ENCODE data around the gene LHFPL2.

The LHFPL2 gene

GRCh38 chr5:78610163-78610583 is 38.4 kb downstream of the LHFPL2 start:
- peaks cover 20% of the 10 kb centered on the region for H3K27me3 Mint-ChIP-seq (ENCODE audit: low read depth)
- H3K36me3 Mint-ChIP-seq (ENCODE audit: low read depth) = no peaks in the 10 kb centered on the region
- H3K4me1 Mint-ChIP-seq (ENCODE audit: low read depth) = no peaks in the 10 kb centered on the region
- H3K9me3 Mint-ChIP-seq = no peaks in the 10 kb centered on the region
- H3K4me3 Mint-ChIP-seq = no peak overlapping the region
- H3K27ac Mint-ChIP-seq = no peak overlapping the region

DNA sequence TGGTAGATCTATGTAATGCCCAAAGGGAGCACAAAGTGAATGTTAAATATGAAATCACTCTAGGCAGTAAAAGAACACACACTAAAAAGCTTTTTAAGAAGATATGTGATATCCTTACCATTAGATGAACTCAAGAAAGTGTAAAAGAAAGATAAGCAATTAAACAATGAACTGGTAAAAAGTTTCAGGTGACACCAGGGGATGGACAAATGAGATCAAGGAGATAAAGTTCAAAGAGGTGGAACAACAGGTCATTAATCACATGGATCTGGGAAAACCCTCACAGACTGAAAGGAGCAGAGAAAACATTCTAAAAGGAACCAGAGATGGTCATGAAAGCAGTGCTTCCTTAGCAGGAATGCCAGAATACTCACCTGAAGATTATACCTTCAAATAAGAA is 40.7 kb downstream of the LHFPL2 start:
- Mint-ChIP-seq H3K36me3 (ENCODE audit: low read depth) (no peaks in the 10 kb centered on the region), H3K27ac (no peak overlapping the region), H3K4me3 (no peak overlapping the region), H3K9me3 (no peaks in the 10 kb centered on the region), H3K27me3 (ENCODE audit: low read depth) (peaks cover 14% of the 10 kb centered on the region), H3K4me1 (ENCODE audit: low read depth) (no peaks in the 10 kb centered on the region)

DNA sequence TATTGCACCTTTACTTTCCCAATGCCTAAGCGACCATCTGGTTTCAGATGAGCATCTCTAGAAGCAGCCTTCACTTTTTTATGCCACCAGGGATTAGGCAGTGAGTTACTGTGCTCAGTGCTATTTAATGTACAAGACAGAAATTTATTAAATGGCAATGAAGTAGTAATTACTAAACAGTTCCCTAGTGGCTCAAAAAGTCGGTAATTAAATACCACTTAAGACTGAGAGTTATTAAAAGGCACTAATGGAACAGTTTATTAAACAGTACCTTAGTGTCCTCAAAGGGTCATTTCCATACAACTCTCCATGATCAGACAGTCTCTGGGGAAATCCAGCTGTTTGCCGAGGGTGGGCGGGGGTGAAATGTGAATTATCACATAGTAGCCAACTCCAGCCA is 42.3 kb downstream of the LHFPL2 start:
- H3K4me3 Mint-ChIP-seq = no peak overlapping the region
- no peak overlapping the region for H3K27ac Mint-ChIP-seq
- H3K36me3 Mint-ChIP-seq (ENCODE audit: low read depth) = no peaks in the 10 kb centered on the region
- H3K4me1 Mint-ChIP-seq (ENCODE audit: low read depth) = no peaks in the 10 kb centered on the region
- H3K27me3 Mint-ChIP-seq (ENCODE audit: low read depth) = peaks cover 14% of the 10 kb centered on the region
- no peaks in the 10 kb centered on the region for H3K9me3 Mint-ChIP-seq

GRCh38 chr5:78605611-78606010 is 43.0 kb downstream of the LHFPL2 start:
- Mint-ChIP-seq H3K9me3 (no peaks in the 10 kb centered on the region), H3K4me3 (no peak overlapping the region), H3K27me3 (ENCODE audit: low read depth) (peaks cover 14% of the 10 kb centered on the region), H3K27ac (no peak overlapping the region), H3K4me1 (ENCODE audit: low read depth) (no peaks in the 10 kb centered on the region), H3K36me3 (ENCODE audit: low read depth) (no peaks in the 10 kb centered on the region)

GRCh38 chr5:78604689-78605285 is 43.8 kb downstream of the LHFPL2 start:
- Mint-ChIP-seq H3K36me3 (ENCODE audit: low read depth) (no peaks in the 10 kb centered on the region), H3K27ac (no peak overlapping the region), H3K4me3 (no peak overlapping the region), H3K27me3 (ENCODE audit: low read depth) (peaks cover 14% of the 10 kb centered on the region), H3K9me3 (no peaks in the 10 kb centered on the region), H3K4me1 (ENCODE audit: low read depth) (no peaks in the 10 kb centered on the region)

GRCh38 chr5:78603636-78604175 is 44.9 kb downstream of the LHFPL2 start:
- H3K9me3 Mint-ChIP-seq = no peaks in the 10 kb centered on the region

DNA sequence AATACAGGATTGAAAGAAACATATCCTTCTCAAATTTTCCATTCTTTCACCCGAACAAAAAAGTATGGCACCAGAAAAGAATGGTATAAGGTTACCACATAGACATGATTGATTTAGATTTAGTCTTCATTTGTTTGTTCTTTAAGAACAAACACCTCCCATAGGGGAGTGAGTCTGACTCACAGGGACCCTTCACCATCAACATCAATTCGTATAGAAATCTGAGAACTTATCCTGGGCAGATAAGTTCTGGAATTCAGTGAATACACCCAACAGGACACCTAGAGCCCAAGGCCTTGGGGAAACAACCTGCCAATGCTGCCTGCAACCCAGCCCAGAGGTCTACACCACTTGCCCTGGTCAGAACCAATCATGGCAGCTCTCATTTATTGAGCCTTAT is 46.2 kb downstream of the LHFPL2 start:
- H3K27me3 Mint-ChIP-seq (ENCODE audit: low read depth) = peaks cover 9% of the 10 kb centered on the region
- H3K36me3 Mint-ChIP-seq (ENCODE audit: low read depth) = no peaks in the 10 kb centered on the region
- no peaks in the 10 kb centered on the region for H3K9me3 Mint-ChIP-seq
- H3K4me1 Mint-ChIP-seq (ENCODE audit: low read depth) = no peaks in the 10 kb centered on the region
- H3K4me3 Mint-ChIP-seq = no peak overlapping the region
- H3K27ac Mint-ChIP-seq = no peak overlapping the region

More at GRCh38 chr5:78603636-78604175, 44.9 kb downstream of the LHFPL2 start:
- Mint-ChIP-seq H3K4me3 (no peak overlapping the region), H3K36me3 (ENCODE audit: low read depth) (no peaks in the 10 kb centered on the region), H3K27ac (no peak overlapping the region), H3K27me3 (ENCODE audit: low read depth) (peaks cover 14% of the 10 kb centered on the region), H3K4me1 (ENCODE audit: low read depth) (no peaks in the 10 kb centered on the region)

DNA sequence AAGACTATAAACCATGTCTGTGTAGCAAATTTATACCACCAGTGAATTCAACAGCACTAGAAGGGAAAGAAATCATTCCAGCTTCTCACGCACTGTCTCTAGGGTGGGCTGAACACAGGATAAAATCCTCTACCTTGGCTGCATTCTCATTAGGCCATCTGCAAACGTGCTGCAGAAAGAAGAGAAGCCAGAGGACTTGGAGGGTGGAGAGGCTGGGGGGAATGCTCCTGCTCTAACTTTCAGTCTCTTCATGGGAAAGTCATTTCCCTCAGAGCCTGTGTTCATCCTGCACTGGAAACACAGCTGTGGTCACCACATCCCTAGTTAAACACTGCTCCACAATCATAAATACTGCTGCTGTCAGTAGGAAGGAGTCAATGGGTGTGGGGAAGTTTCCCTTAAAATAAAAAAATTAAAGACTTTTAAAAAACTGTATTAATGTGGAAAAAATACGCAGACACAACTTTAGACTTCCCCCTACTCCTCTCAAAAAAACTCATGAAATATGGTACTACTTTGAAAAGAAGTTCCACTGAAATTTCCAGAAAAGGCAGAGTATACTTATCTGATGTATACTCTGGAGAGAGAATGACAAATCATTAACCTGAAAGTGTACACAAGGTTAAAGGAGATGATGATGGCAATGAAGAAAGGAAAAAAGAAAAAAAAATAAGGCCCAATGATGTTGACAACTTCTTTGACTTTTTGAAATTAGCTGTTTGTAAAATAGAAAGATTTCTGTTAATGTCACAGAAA is 46.8 kb downstream of the LHFPL2 start:
- peaks cover 8% of the 10 kb centered on the region for H3K27me3 Mint-ChIP-seq (ENCODE audit: low read depth)
- no peaks in the 10 kb centered on the region for H3K4me1 Mint-ChIP-seq (ENCODE audit: low read depth)
- no peak overlapping the region for H3K4me3 Mint-ChIP-seq
- H3K36me3 Mint-ChIP-seq (ENCODE audit: low read depth) = no peaks in the 10 kb centered on the region
- no peak overlapping the region for H3K27ac Mint-ChIP-seq
- H3K9me3 Mint-ChIP-seq = no peaks in the 10 kb centered on the region

DNA sequence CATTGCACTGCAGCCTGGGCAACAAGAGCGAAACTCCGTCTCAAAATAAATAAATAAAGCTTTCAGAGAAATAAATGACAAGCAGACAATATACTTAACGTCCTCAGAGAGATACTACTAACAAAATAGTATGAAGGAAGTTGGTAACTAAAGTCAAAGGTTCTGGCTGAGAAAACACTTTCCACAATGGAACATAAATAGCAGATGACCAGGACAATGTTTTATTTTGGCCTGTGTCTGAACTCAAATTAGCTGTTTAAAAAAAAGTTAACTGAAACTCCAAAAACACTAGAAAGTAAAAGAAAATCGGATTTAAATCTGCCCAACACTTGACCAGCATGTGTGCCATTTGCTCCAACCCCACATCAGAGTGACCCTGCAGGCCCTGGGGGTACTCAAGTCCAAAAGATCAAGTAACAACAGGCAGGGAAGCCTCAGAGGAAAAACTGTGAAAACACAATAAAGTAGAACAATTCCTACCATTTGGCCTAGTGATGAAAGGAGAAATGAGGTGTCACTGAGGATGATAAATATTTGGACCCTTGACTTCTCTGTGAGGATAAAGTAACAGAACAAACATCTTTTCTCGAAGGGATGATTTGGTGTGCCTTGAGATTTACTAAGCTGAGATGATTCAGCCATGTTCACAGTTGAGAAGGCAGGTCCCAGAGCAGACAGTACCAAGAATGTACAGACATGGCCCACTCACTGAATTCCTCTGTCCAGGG is 47.7 kb downstream of the LHFPL2 start:
- Mint-ChIP-seq H3K4me1 (ENCODE audit: low read depth) (no peaks in the 10 kb centered on the region), H3K4me3 (no peak overlapping the region), H3K27ac (no peak overlapping the region)

GRCh38 chr5:78598973-78599372 is 49.6 kb downstream of the LHFPL2 start:
- H3K36me3 Mint-ChIP-seq (ENCODE audit: low read depth) = no peaks in the 10 kb centered on the region
- no peaks in the 10 kb centered on the region for H3K4me1 Mint-ChIP-seq (ENCODE audit: low read depth)
- H3K27me3 Mint-ChIP-seq (ENCODE audit: low read depth) = peaks cover 5% of the 10 kb centered on the region
- H3K9me3 Mint-ChIP-seq = no peaks in the 10 kb centered on the region
- no peak overlapping the region for H3K4me3 Mint-ChIP-seq
- no peak overlapping the region for H3K27ac Mint-ChIP-seq

More for the DNA sequence above, 47.7 kb downstream of the LHFPL2 start:
- no peaks in the 10 kb centered on the region for H3K36me3 Mint-ChIP-seq (ENCODE audit: low read depth)
- no peaks in the 10 kb centered on the region for H3K9me3 Mint-ChIP-seq
- peaks cover 8% of the 10 kb centered on the region for H3K27me3 Mint-ChIP-seq (ENCODE audit: low read depth)

- H3K9me3 Mint-ChIP-seq = no peaks in the 10 kb centered on the region
- H3K4me1 Mint-ChIP-seq (ENCODE audit: low read depth) = no peaks in the 10 kb centered on the region
- H3K4me3 Mint-ChIP-seq = no peak overlapping the region
- no peak overlapping the region for H3K27ac Mint-ChIP-seq
- H3K36me3 Mint-ChIP-seq (ENCODE audit: low read depth) = no peaks in the 10 kb centered on the region
- peaks cover 12% of the 10 kb centered on the region for H3K27me3 Mint-ChIP-seq (ENCODE audit: low read depth)
Measured at GRCh38 chr5:78597974-78598371, 50.6 kb downstream of the LHFPL2 start.

DNA sequence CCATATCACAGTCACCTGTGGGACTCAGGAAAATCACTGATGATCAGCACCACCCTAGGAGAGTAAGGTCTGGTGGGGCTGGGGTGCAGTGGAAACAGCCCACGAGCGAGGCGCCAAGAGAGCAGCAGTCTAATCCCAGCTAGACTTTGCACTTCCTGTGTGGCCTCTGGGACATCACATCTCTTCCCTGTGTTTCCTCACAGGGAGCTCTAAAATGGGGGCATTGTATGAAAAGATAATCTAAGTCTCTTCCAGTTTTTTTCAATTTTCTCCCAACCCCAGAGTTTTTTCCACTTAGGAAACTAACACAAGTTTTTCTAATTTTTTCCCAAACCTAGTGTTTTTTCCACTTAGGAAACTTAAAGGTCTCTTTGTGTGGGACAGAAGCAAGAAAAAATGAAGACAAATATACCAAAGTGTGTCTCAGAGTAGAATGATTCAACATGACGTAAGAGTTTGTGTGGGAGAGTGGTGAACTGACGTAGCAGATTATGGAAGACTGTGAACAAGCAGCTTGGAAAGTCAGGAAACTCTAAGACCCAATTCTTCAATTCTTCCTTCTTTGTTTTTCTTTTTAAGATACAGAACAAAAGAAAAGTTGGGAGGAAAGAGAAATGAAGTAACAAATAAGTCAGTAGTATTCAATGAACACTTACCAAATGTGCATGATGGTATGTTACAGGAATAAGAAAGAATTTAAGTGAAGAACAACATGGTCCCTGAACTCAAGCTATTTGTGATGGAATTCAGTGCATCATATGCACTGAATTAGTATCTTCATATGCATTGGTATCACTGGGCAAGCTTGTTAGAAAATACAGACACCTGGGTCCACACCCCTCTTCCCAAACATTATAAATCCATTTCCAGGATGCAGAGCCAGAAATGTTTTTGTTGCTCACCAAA is 51.3 kb downstream of the LHFPL2 start:
- no peaks in the 10 kb centered on the region for H3K9me3 Mint-ChIP-seq
- no peak overlapping the region for H3K4me3 Mint-ChIP-seq
- H3K27ac Mint-ChIP-seq = no peak overlapping the region
- H3K36me3 Mint-ChIP-seq (ENCODE audit: low read depth) = no peaks in the 10 kb centered on the region
- no peaks in the 10 kb centered on the region for H3K4me1 Mint-ChIP-seq (ENCODE audit: low read depth)
- H3K27me3 Mint-ChIP-seq (ENCODE audit: low read depth) = peaks cover 12% of the 10 kb centered on the region

DNA sequence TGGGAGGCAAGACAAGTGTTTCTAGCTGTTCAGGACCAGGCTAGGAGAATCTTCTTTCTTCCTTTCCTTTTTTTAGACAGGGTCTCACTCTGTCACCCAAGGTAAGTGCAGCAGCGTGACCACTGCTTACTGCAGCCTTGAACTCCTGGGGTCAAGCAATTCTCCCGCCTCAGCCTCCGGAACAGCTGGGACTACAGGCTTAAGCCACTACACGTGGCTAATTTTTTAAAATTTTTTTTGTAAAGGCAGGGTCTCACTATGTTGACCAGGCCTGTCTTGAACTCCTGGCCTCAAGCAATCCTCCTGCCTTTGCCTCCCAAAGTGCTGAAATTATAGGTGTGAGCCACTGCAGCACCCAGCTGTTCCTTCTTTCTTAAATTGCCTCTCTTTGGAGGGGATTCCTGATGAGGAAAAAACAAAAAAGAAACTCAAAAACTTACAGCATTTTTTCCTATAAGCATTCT is 53.1 kb downstream of the LHFPL2 start:
- H3K27ac Mint-ChIP-seq = no peak overlapping the region
- no peaks in the 10 kb centered on the region for H3K4me1 Mint-ChIP-seq (ENCODE audit: low read depth)
- H3K27me3 Mint-ChIP-seq (ENCODE audit: low read depth) = peaks cover 12% of the 10 kb centered on the region
- no peaks in the 10 kb centered on the region for H3K9me3 Mint-ChIP-seq
- H3K4me3 Mint-ChIP-seq = no peak overlapping the region
- no peaks in the 10 kb centered on the region for H3K36me3 Mint-ChIP-seq (ENCODE audit: low read depth)

All from T-helper 1 cell treated with Interleukin-12 subunit alpha and Interleukin-12 subunit beta and Interleukin-4 antibody, amounts not matched to agents 30 μg/mL and 1 μg/mL, for 36 hours (primary cell).